HepG2 (cell line): ENCODE measurements around the gene LEMD1. TPM values are rescaled to one million over a fixed set of nuclear protein-coding genes. Genes with fewer than 3 reads are reported as not detected.
A peak's percentile ranks its signal among the peaks of the same experiment; 100 is the strongest.

Experiments used
- DNMT1 ChIP-seq: sonication (generic); formaldehyde crosslinking; IDR thresholded peaks from 2 replicates; pipeline ENCODE4 v1.5.1; 2020; ENCODE audit warnings: mild to moderate bottlenecking, missing genetic modification reagents
- DPF2 ChIP-seq: sonication (generic); formaldehyde crosslinking; IDR thresholded peaks from 2 replicates; pipeline ENCODE4 v1.4.0; 2020; ENCODE audit warnings: mild to moderate bottlenecking, low read depth, missing genetic modification reagents, borderline replicate concordance
- FOSL2 ChIP-seq: sonication (generic); formaldehyde crosslinking; IDR thresholded peaks from 2 replicates; pipeline ENCODE4 v1.4.0; 2020; ENCODE audit warnings: missing genetic modification reagents
- GATA4 ChIP-seq: sonication (generic); IDR thresholded peaks from 2 replicates; pipeline ENCODE4 v1.6.1; 2016; ENCODE audit warnings: antibody characterized with exemption, low read depth, borderline replicate concordance
- HES4 ChIP-seq: sonication (generic); formaldehyde crosslinking; IDR thresholded peaks from 2 replicates; pipeline ENCODE4 v1.9.0; 2021; ENCODE audit warnings: mild to moderate bottlenecking, missing genetic modification reagents, borderline replicate concordance
- HOXA7 ChIP-seq: sonication (generic); formaldehyde crosslinking; IDR thresholded peaks from 2 replicates; pipeline ENCODE4 v1.8.1; 2022; ENCODE audit warnings: mild to moderate bottlenecking, missing genetic modification reagents, moderate library complexity
- RNF2 ChIP-seq: fragments of 450-650 bp; conservative IDR thresholded peaks from 2 replicates; pipeline ENCODE4 v1.6.1; 2016; ENCODE audit warnings: low read depth
- TEAD3 ChIP-seq: optimal IDR thresholded peaks from 2 replicates; pipeline ENCODE3; 2016; ENCODE audit warnings: borderline replicate concordance
- ZBTB1 ChIP-seq: sonication (generic); formaldehyde crosslinking; IDR thresholded peaks from 2 replicates; pipeline ENCODE4 v1.4.0; 2020; ENCODE audit warnings: missing genetic modification reagents, borderline replicate concordance
- ZNF44 ChIP-seq: sonication (generic); formaldehyde crosslinking; IDR thresholded peaks from 2 replicates; pipeline ENCODE4 v1.5.1; 2020; ENCODE audit warnings: mild to moderate bottlenecking, missing genetic modification reagents
- ZNF460 ChIP-seq: sonication (generic); formaldehyde crosslinking; IDR thresholded peaks from 2 replicates; pipeline ENCODE4 v1.5.1; 2020; ENCODE audit warnings: missing genetic modification reagents, mild to moderate bottlenecking, borderline replicate concordance
- polyA plus RNA-seq, 8 experiments: library from polyadenylated mRNA; depleted of rRNA in 3 of 8; stranded (reverse) in 7 of 8; unstranded in 1 of 8; fragments of >200 nt; fragmentation: Illumina TruSeq in 4 of 8; extraction: Trizol in 4 of 8; gene quantifications; 2 replicates each; pipeline versions ENCODE4 v1.2.1 to v1.2.3, GENCODE V29; 2011 to 2016; ENCODE audit warnings: low read depth in 4 of 8, missing spikeins in 1 of 8, mixed read lengths in 1 of 8; ENCODE audit not compliant: insufficient read depth in 1 of 8
- total RNA-seq, 5 experiments: library from RNA; depleted of rRNA; stranded (reverse); fragments of >200 nt; fragmentation: Illumina TruSeq; extraction: Trizol; gene quantifications; 2 replicates each; pipeline ENCODE4 v1.2.3, GENCODE V29; 2016; ENCODE audit warnings: low read depth in 1 of 5
- TF ChIP-seq, protein P1 (sequence below): sonication (generic); formaldehyde crosslinking; IDR thresholded peaks from 2 replicates; pipeline ENCODE4 v1.5.0; 2020; ENCODE audit warnings: missing genetic modification reagents
- TF ChIP-seq, protein P2 (sequence below): sonication (generic); formaldehyde crosslinking; IDR thresholded peaks from 2 replicates; pipeline ENCODE4 v1.5.0; 2020; ENCODE audit warnings: missing genetic modification reagents
- TF ChIP-seq, protein P3 (sequence below): IDR thresholded peaks from 2 replicates; pipeline ENCODE4 v1.4.0; 2020; ENCODE audit warnings: mild to moderate bottlenecking, missing genetic modification reagents
- TF ChIP-seq, protein P4 (sequence below): IDR thresholded peaks from 2 replicates; pipeline ENCODE4 v1.6.1; 2012; ENCODE audit warnings: inconsistent platforms
- TF ChIP-seq, protein P5 (sequence below): sonication (generic); formaldehyde crosslinking; IDR thresholded peaks from 2 replicates; pipeline ENCODE4 v1.4.0; 2020; ENCODE audit warnings: missing genetic modification reagents, borderline replicate concordance
- TF ChIP-seq, protein P6 (sequence below), 2 experiments: sonication (generic) in 1 of 2; formaldehyde crosslinking in 1 of 2; IDR thresholded peaks; 2 replicates each; pipeline versions ENCODE4 v1.5.1 to v1.6.1; 2011 to 2020; ENCODE audit warnings: borderline replicate concordance in 1 of 2, low read depth in 1 of 2, low read length in 1 of 2, mild to moderate bottlenecking in 1 of 2, missing genetic modification reagents in 1 of 2, moderate library complexity in 1 of 2

The LEMD1 gene
- total and polyA plus RNA-seq, 2 of the 13 experiments (the other 11 are each of a cell fraction or from before 2014, with no cell fraction given) = 1.4 to 2.3 TPM

DNA sequence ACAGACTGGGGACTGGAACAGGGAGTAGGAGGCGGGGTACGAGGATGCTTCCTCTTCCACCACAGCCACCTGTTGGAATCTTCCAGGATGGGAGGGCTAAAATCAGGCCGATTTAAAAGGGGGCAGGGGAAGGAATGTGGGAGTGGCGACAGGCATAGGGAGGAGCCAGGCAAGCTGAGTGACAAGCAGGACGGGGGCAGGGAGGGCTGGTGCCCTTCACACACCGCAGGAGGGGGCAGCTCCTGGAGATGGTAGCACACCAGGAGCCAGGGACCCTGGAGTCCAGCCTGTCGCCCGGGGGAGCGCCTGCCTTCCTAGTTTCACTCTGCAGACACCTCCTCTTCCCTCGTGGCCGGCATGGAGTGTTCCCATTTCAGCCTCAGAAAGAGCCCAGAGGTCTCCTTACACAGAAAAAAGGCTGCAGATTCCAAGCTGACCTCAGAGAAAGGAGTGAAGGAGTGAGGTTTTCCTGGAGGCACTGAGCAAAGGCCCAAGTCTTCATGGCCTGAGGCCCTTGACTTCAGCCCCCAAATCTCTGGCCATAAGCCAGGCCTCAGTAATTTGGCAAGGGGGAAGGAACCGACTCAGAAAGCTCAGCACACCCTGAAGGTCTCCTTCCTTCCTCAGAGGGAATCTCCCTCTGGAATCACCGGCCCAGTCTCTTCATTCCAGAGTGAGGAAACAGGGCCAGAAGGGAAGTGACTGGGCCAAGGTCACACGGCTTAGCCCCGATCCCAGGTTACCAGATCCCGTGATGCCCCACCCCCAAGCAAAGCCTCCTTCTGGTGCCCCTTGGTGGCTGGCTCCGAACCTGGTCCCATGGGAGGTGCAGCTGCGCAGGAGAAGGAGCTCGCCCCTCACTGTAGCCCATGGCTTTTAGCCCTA lies 25.8 kb upstream of the LEMD1 start (continued):
- TF ChIP-seq, protein P1, sequence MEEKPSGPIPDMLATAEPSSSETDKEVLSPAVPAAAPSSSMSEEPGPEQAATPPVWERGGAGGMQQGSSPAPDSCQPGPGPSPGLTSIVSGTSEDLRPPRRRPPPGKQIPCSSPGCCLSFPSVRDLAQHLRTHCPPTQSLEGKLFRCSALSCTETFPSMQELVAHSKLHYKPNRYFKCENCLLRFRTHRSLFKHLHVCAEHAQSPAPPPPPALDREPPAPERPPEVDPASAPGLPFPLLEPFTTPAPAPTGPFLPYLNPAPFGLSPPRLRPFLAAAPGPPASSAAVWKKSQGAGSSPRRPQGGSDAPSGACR (CRISPR knock-in tag) = no peak
- TF ChIP-seq FOSL2 (CRISPR knock-in tag) = peak; percentile 11; the same call in 1 of the 2 replicates
- TF ChIP-seq, protein P2, sequence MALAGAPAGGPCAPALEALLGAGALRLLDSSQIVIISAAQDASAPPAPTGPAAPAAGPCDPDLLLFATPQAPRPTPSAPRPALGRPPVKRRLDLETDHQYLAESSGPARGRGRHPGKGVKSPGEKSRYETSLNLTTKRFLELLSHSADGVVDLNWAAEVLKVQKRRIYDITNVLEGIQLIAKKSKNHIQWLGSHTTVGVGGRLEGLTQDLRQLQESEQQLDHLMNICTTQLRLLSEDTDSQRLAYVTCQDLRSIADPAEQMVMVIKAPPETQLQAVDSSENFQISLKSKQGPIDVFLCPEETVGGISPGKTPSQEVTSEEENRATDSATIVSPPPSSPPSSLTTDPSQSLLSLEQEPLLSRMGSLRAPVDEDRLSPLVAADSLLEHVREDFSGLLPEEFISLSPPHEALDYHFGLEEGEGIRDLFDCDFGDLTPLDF (CRISPR knock-in tag) = no peak
- peak; percentile 16 for TF ChIP-seq TEAD3
- TF ChIP-seq RNF2 = no peak
- TF ChIP-seq, protein P3, sequence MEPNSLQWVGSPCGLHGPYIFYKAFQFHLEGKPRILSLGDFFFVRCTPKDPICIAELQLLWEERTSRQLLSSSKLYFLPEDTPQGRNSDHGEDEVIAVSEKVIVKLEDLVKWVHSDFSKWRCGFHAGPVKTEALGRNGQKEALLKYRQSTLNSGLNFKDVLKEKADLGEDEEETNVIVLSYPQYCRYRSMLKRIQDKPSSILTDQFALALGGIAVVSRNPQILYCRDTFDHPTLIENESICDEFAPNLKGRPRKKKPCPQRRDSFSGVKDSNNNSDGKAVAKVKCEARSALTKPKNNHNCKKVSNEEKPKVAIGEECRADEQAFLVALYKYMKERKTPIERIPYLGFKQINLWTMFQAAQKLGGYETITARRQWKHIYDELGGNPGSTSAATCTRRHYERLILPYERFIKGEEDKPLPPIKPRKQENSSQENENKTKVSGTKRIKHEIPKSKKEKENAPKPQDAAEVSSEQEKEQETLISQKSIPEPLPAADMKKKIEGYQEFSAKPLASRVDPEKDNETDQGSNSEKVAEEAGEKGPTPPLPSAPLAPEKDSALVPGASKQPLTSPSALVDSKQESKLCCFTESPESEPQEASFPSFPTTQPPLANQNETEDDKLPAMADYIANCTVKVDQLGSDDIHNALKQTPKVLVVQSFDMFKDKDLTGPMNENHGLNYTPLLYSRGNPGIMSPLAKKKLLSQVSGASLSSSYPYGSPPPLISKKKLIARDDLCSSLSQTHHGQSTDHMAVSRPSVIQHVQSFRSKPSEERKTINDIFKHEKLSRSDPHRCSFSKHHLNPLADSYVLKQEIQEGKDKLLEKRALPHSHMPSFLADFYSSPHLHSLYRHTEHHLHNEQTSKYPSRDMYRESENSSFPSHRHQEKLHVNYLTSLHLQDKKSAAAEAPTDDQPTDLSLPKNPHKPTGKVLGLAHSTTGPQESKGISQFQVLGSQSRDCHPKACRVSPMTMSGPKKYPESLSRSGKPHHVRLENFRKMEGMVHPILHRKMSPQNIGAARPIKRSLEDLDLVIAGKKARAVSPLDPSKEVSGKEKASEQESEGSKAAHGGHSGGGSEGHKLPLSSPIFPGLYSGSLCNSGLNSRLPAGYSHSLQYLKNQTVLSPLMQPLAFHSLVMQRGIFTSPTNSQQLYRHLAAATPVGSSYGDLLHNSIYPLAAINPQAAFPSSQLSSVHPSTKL (CRISPR knock-in tag) = no peak
- no peak for TF ChIP-seq HOXA7 (CRISPR knock-in tag)
- TF ChIP-seq HES4 (CRISPR knock-in tag) = no peak
- TF ChIP-seq GATA4 = no peak
- no peak for TF ChIP-seq ZNF44 (CRISPR knock-in tag)
- no peak for TF ChIP-seq ZNF460 (CRISPR knock-in tag)
- TF ChIP-seq DPF2 (CRISPR knock-in tag) = no peak
- no peak for TF ChIP-seq ZBTB1 (CRISPR knock-in tag)
- TF ChIP-seq, protein P4, sequence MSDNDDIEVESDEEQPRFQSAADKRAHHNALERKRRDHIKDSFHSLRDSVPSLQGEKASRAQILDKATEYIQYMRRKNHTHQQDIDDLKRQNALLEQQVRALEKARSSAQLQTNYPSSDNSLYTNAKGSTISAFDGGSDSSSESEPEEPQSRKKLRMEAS = no peak
- TF ChIP-seq DNMT1 (CRISPR knock-in tag) = no peak
- TF ChIP-seq, protein P5, sequence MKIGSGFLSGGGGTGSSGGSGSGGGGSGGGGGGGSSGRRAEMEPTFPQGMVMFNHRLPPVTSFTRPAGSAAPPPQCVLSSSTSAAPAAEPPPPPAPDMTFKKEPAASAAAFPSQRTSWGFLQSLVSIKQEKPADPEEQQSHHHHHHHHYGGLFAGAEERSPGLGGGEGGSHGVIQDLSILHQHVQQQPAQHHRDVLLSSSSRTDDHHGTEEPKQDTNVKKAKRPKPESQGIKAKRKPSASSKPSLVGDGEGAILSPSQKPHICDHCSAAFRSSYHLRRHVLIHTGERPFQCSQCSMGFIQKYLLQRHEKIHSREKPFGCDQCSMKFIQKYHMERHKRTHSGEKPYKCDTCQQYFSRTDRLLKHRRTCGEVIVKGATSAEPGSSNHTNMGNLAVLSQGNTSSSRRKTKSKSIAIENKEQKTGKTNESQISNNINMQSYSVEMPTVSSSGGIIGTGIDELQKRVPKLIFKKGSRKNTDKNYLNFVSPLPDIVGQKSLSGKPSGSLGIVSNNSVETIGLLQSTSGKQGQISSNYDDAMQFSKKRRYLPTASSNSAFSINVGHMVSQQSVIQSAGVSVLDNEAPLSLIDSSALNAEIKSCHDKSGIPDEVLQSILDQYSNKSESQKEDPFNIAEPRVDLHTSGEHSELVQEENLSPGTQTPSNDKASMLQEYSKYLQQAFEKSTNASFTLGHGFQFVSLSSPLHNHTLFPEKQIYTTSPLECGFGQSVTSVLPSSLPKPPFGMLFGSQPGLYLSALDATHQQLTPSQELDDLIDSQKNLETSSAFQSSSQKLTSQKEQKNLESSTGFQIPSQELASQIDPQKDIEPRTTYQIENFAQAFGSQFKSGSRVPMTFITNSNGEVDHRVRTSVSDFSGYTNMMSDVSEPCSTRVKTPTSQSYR (CRISPR knock-in tag) = peak; percentile 33; the same call in 1 of the 2 replicates
- TF ChIP-seq, protein P6, sequence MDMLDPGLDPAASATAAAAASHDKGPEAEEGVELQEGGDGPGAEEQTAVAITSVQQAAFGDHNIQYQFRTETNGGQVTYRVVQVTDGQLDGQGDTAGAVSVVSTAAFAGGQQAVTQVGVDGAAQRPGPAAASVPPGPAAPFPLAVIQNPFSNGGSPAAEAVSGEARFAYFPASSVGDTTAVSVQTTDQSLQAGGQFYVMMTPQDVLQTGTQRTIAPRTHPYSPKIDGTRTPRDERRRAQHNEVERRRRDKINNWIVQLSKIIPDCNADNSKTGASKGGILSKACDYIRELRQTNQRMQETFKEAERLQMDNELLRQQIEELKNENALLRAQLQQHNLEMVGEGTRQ (IDR thresholded peaks at IDR 0.05; ENCODE audit: low read depth, low read length) = no peak
- TF ChIP-seq, protein P6 (CRISPR knock-in tag; IDR thresholded peaks at IDR 0.05; ENCODE audit: borderline replicate concordance) = no peak
